HL-60 (cell line): Measurements from ENCODE around the gene CHSY1.

ENCODE experiments used
- CTCF ChIP-seq: IDR thresholded peaks from one replicate; pipeline ENCODE4 v1.5.1; 2011; ENCODE audit warnings: low read length, control low read depth, inconsistent platforms; ENCODE audit not compliant: insufficient read depth
- POLR2AphosphoS5 ChIP-seq: IDR thresholded peaks from 2 replicates; pipeline ENCODE4 v1.6.1; 2012; ENCODE audit warnings: low read depth
- REST ChIP-seq: IDR thresholded peaks from 2 replicates; pipeline ENCODE4 v1.6.1; 2012; ENCODE audit warnings: low read depth; ENCODE audit not compliant: insufficient replicate concordance
- SPI1 ChIP-seq: IDR thresholded peaks from 2 replicates; pipeline ENCODE4 v1.6.1; 2012; ENCODE audit warnings: low read depth, mild to moderate bottlenecking, borderline replicate concordance

GRCh38 chr15:101258238-101259144, 6.6 kb upstream of the CHSY1 start:
- TF ChIP-seq CTCF (peak; percentile 89), REST (no peak), POLR2AphosphoS5 (no peak), SPI1 (no peak)
